ENCODE results near the gene AVP. TPM values are rescaled to one million over a fixed set of nuclear protein-coding genes. Genes with fewer than 3 reads are reported as not detected.

Gene AVP
- total and polyA plus RNA-seq, 7 donors: not detected

GRCh38 chr20:3072530-3073250 is 11.8 kb downstream of the AVP start:
- no peak overlapping the region for H3K27ac ChIP-seq
- DNase-seq (no peak), ATAC-seq (no peak)
- peaks cover 0 to 16% (median 6%) of the 10 kb centered on the region in 3 donors for H3K27me3 ChIP-seq (ENCODE audit: insufficient read depth in 3 of 3, low read length in 2 of 3)
- WGBS, 3 donors: 64 to 69% (median 65%) methylated on average over 22 of the region's 22 CpGs
- no peaks in the 10 kb centered on the region for H3K36me3 ChIP-seq (ENCODE audit: insufficient read depth in 1 of 2, low read depth in 1 of 2)
- no peak for TF ChIP-seq CTCF (IDR thresholded peaks at IDR 0.05)
- intact Hi-C loops (cut with DNase I): no loop called here
- H3K4me3 ChIP-seq: peak overlapping the region; percentile 62
- H3K4me1 ChIP-seq: peaks cover 2% of the 10 kb centered on the region
- H3K9me3 ChIP-seq: no peaks in the 10 kb centered on the region

GRCh38 chr20:3071610-3072529 is 12.7 kb downstream of the AVP start, which contains the start of gene OXT:
Gene OXT, plus strand, starts transcription at chr20:3071620. Its CDS starts 36 bp downstream, at chr20:3071656.
- intact Hi-C loops (cut with DNase I): no loop called here
- Histone ChIP-seq H3K36me3 (ENCODE audit: insufficient read depth in 1 of 2, low read depth in 1 of 2) (no peaks in the 10 kb centered on the region), H3K4me3 (peak within 1 kb of the TSS; percentile 62), H3K9me3 (no peaks in the 10 kb centered on the region), H3K27me3 (ENCODE audit: insufficient read depth in 3 of 3, low read length in 2 of 3) (peaks cover 0 to 16% (median 6%) of the 10 kb centered on the region in 3 donors), H3K27ac (no peak within 1 kb of the TSS), H3K4me1 (peaks cover 2% of the 10 kb centered on the region)
- 10 to 12% (median 11%) methylated on average over 64 to 95 of the region's 95 CpGs for WGBS, 3 donors
- DNase-seq (peak; percentile 60 to 72), ATAC-seq (peak; percentile 16 to 47 (median 28))
- no peak for TF ChIP-seq CTCF (IDR thresholded peaks at IDR 0.05)

- intact Hi-C loops (cut with DNase I): no loop called here
- WGBS, 3 donors: 75 to 79% (median 77%) methylated on average over 16 of the region's 16 CpGs
- ATAC-seq (no peak), DNase-seq (no peak)
- Histone ChIP-seq H3K27me3 (ENCODE audit: insufficient read depth in 3 of 3, low read length in 2 of 3) (peaks cover 0 to 16% (median 6%) of the 10 kb centered on the region in 3 donors), H3K9me3 (no peaks in the 10 kb centered on the region), H3K36me3 (ENCODE audit: insufficient read depth in 1 of 2, low read depth in 1 of 2) (no peaks in the 10 kb centered on the region), H3K27ac (no peak overlapping the region), H3K4me3 (peak overlapping the region; percentile 62), H3K4me1 (peaks cover 2% of the 10 kb centered on the region)
- no peak for TF ChIP-seq CTCF (IDR thresholded peaks at IDR 0.05)
These were observed 13.3 kb downstream of the AVP start for GRCh38 chr20:3071266-3071609.

- WGBS, 3 donors: 89 to 92% (median 92%) methylated on average over 4 of the region's 4 CpGs
- intact Hi-C loops (cut with DNase I): no loop called here
- H3K27ac ChIP-seq: no peak overlapping the region
- H3K9me3 ChIP-seq: no peaks in the 10 kb centered on the region
- ATAC-seq (no peak), DNase-seq (no peak)
- H3K4me1 ChIP-seq: peaks cover 2% of the 10 kb centered on the region
- TF ChIP-seq CTCF (IDR thresholded peaks at IDR 0.05): no peak
- H3K36me3 ChIP-seq (ENCODE audit: insufficient read depth in 1 of 2, low read depth in 1 of 2): no peaks in the 10 kb centered on the region
- H3K27me3 ChIP-seq (ENCODE audit: insufficient read depth in 3 of 3, low read length in 2 of 3): peaks cover 0 to 16% (median 6%) of the 10 kb centered on the region in 3 donors
- no peak overlapping the region for H3K4me3 ChIP-seq
These were observed 13.8 kb downstream of the AVP start for GRCh38 chr20:3070725-3071124.
